GM19397 (cell line): ENCODE data around the gene TRAPPC2L.

Experiments
- ATAC-seq: cut with Tn5 transposase; IDR thresholded peaks from one replicate; pipeline ENCODE4 v1.9.1; 2021; ENCODE audit warnings: mild to moderate bottlenecking, moderate library complexity; ENCODE audit not compliant: unreplicated experiment

TRAPPC2L gene

DNA sequence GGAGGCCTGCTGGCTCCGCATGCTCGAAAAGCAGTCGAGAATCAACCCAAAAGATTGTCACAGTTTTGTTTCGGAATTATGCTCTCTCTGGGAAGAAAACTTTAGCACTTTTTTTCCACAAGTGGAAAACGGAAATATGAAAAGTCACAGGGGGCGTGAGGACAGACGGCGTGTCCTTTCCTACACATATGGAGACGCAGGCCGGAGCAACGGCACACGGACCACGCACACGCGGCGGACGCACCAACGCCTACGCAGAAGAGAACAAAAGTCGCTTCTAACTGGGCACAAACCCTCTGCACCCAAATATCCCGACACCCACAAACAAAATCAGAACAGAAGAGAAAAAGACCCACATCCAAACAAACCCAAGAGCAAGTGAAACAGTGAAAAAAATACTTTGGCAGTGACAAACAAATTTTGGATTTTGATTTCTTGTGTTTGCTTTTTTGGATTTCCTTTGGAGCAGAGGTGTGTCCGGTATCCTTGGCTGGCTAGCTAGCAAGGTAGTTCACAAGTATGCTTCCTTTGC, 18.8 kb downstream of the TRAPPC2L start:
- ATAC-seq: no peak

DNA sequence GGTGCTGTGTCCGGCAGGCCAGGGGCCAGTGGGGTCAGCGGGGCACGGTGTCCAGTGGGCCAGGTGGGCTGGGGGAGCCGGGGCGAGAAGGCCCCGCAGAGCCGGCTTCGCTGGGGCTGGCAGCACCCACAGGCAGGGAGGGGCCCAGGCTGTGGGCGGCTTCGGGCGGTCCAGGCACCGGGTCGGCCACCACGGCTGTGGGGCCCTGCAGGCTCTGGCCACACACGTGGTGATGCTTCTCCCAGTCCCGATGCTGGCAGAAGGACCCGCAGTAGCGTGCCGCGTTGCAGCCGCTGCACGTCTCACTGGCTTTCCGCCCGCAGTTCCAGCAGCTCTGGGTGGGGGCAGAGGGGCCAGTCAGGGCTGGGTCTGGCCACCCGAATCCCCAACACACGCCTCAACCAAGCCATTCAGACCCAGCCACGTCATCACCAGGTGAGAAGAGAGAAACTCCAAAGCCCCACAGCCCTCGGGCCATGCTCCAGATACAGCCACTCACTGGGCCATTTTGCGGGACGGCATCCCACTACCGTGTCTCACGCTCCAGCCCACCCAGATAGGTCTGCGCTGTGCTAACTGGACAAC, 20.1 kb downstream of the TRAPPC2L start:
- no peak for ATAC-seq

- no peak for ATAC-seq
These were observed 20.8 kb downstream of the TRAPPC2L start for GRCh38 chr16:88877564-88878289.

DNA sequence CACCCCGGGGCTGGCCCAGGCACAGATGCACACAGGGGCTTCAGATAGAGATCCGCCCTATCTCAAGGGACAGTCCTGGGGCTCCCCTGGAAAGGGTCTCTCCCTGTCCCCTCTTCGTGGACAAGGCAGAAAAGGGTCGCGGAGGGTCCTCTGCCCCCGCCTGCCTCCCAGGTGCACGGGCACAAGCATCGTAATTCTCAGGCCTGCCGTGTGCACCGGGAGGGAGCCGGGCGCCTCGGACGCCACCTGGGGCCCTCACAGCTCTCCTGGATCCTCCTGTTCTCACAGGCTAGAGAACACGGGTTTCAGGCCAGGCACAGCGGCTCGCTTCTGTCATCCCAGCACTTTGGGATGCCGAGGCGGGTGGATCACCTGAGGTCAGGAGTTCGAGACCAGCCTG, 21.4 kb downstream of the TRAPPC2L start:
- ATAC-seq: no peak

DNA sequence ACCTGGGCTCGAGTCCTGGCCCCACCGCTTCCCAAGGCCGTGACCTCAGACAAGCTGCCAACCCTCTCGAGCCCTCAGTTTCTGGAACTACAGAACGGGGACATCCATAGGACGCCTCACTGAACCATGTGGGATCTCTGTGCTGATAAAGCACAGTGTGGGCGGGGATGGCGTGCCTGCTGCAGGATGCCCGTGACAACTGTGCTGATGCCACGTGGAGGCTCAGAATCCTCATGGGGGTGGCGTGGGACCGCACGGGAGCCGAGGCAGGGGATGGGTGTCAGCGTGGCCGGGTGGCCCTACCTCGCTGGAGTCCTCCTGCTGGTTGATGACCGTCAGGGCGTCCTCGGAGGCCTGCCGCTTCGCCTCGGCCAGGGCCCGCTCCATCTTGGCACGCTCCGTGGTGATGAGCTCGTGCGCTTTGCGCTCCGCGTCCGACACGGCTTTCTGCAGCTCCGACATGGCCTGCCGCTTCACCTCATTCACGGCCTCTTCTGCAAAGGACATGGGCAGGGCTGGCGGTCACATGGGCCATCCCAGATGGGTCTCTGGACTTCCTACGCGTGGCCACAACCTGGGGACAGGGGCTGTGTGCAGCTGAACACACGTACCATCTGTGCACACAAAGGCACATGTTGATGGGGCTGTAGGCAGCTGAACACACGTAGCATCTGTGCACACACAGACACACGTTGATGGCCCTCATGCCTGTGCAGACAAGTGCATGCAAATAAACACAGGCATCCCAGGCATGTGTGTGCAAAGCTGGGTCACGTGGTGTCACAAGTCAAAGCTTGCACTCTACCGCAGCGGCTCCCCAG, 22.2 kb downstream of the TRAPPC2L start:
- ATAC-seq: no peak

GRCh38 chr16:88879788-88880055, 22.8 kb downstream of the TRAPPC2L start:
- ATAC-seq: no peak

GRCh38 chr16:88880226-88881006, 23.5 kb downstream of the TRAPPC2L start:
- ATAC-seq: no peak

- no peak for ATAC-seq
These were observed 24.2 kb downstream of the TRAPPC2L start for GRCh38 chr16:88881007-88881615.

- ATAC-seq: no peak
These were observed 24.9 kb downstream of the TRAPPC2L start for GRCh38 chr16:88881675-88882357.

- no peak for ATAC-seq
These were observed 25.6 kb downstream of the TRAPPC2L start for GRCh38 chr16:88882358-88883030.

- no peak for ATAC-seq
These were observed 26.4 kb downstream of the TRAPPC2L start for GRCh38 chr16:88883117-88883895.

DNA sequence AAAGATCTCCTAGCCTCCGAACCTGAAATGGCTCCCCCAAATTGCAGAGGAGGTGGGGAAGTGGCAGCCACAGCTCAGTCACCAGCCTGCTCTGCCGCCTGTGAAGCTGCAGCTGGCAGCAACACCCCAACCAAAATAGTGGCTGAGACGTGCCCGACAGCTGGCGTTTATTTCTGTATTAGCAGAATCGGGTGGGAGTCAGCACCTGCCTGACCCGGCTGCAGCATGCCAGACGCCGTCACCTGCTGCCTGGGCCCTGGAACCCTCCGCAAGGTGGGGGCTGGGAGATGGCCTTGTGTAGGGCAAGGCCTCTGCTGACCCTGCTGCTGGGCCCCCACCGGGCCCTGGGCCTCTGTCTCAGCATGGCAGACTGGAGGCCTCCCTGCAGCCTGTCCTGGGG, 27.0 kb downstream of the TRAPPC2L start:
- no peak for ATAC-seq

- no peak for ATAC-seq
These were observed 27.8 kb downstream of the TRAPPC2L start for GRCh38 chr16:88884569-88885271.

DNA sequence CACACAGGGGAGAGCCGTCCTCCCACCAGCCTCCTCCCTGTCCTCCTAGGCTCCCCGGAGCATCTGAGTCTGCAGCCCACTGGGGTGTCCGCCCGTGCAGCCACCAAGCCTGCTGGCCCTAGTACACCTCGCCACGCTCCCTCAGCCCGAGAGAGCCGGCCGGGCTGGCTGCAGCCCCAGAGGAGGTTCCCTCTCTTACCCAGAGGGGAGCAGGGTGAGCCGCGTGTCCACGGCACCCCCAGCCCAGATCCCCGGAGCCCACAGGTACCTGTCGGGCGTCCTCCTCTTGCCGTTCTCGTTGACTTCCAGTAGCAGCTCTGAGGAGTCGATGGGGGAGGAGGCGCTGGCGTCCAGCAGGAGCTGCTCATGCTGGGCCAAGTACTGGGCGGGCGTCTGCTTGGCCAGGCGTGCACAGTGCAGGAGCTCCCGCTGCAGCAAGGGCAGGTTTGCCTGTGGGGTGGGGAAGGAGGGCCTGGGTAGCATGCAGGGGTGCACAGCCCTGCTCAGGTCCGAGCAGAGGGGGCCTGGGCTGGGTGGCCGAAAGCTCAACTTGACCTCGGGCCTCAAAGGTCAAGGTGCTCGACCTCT, 28.9 kb downstream of the TRAPPC2L start:
- ATAC-seq: no peak

DNA sequence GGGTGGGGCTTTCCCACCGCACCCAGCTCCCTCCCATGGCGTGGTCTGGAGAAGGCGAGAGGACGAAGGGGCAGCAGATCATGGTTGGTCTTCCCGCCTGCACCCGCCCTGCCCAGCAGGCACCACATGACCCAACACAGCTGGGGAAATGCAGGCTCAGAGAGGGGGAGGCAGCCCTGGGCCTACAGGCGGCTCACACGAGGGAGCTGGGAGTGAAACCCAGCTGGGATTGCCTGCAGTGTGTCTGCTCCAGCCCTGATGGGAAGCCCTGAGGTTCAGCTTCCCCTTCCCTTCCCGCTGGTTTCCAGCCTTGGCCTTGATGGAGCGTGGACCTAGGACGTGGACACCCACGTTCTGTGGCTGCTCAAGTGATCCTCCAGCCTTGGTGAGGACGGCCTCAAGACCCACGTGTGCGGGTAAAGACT, 29.5 kb downstream of the TRAPPC2L start:
- ATAC-seq: no peak

DNA sequence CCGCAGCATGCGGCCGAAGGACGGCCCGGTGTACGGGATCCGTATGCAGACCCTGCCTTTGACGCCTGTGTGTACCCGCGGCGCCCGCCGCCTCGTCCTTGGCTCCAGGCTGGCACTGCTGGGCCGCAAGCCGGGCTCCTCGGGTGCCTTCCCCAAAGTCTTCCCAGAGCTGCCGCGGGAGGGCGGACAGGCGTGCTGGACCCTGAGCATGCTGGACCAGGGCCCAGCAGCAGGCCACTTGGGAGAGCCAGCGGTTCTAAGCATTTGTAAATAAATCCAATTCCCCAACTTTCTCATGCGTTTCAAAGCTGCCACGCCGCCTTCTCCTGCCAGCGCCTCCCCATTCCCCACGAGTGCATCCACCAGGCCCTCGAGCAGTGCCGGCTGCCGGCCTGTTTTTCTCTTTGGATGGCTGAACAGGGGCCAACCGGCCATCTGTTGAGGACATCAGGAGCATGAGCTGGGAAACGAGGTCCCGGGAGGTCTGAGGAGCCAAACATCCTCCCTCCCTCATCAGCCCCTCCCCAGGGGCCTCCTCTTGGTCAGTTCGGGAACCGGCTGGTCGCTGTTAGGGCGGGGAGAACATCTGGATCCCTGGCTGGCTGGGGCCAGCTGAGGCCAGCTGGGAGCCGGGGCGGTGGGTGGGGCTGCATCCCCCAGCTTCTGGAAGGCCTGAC, 30.1 kb downstream of the TRAPPC2L start:
- ATAC-seq: no peak

DNA sequence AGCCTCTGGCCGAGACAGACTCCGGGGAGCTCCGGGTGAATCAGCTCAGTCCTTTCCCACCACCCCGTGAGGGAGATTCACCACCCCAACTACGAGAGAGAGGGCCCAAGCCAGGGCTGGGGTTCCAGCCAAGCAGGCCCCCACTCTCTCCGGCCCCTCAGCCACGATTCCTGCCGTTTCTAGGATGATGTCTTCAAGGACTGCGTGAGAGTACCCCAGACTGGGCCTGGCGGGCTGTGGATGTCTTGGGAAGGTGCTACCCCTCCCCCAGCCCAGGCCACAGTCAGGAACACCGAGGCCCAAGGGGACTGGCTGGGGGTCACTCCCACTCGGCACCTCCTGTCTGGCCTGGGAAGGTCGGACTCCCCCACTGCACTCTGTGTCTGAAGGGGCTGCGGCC, 31.1 kb downstream of the TRAPPC2L start:
- no peak for ATAC-seq
